SU-DHL-6 (cell line): ENCODE data around the gene SMYD1.

ENCODE experiments used
- CTCF ChIP-seq: fragments of 200-600 bp; sonication (generic); IDR thresholded peaks from one replicate; pipeline ENCODE4 v1.5.1; 2017; ENCODE audit warnings: antibody characterized with exemption, mild to moderate bottlenecking, low read length, moderate library complexity; ENCODE audit not compliant: insufficient read depth, poor library complexity, severe bottlenecking
- EZH2phosphoT487 ChIP-seq: fragments of 200-600 bp; sonication (generic), shearing (Covaris generic); conservative IDR thresholded peaks from 2 replicates; pipeline ENCODE4 v1.6.1; 2018; ENCODE audit warnings: mild to moderate bottlenecking, antibody characterized with exemption, low read length, moderate library complexity, mixed read lengths

GRCh38 chr2:88082781-88083180 is 15.2 kb downstream of the SMYD1 start:
- no peak for TF ChIP-seq CTCF
- TF ChIP-seq EZH2phosphoT487 = no peak
